Activated T-cell treated with anti-CD3 and anti-CD28 coated beads for 24 hours (primary cell): ENCODE measurements around the gene ESCO1.
"Not testable (repeated sequence)": the region's sequence is repeated elsewhere in the genome, so short reads cannot be mapped to it uniquely, and the experiment has no call there.

Experiments
- DNase-seq: peaks from one replicate; pipeline ENCODE4 v3.0.0-alpha.2; 2020; ENCODE audit warnings: low read depth

The ESCO1 gene

GRCh38 chr18:21593540-21594257 is 6.8 kb downstream of the ESCO1 start:
- no peak for DNase-seq

GRCh38 chr18:21592361-21592760 is 8.1 kb downstream of the ESCO1 start:
- DNase-seq, result not testable (repeated sequence)

- DNase-seq, result no peak
Measured at GRCh38 chr18:21584391-21584790, 16.1 kb downstream of the ESCO1 start.

GRCh38 chr18:21575656-21576055 is 24.8 kb downstream of the ESCO1 start:
- no peak for DNase-seq

- DNase-seq, result no peak
Measured at GRCh38 chr18:21571772-21572171, 28.7 kb downstream of the ESCO1 start.

- no peak for DNase-seq
Measured at GRCh38 chr18:21559195-21559594, 41.3 kb downstream of the ESCO1 start.

- no peak for DNase-seq
Measured at GRCh38 chr18:21557607-21558253, 42.8 kb downstream of the ESCO1 start.

- DNase-seq, result no peak
Measured at GRCh38 chr18:21550510-21550970, 50.0 kb downstream of the ESCO1 start.

- no peak for DNase-seq
Measured at GRCh38 chr18:21548647-21549046, 51.9 kb downstream of the ESCO1 start.

- DNase-seq, result no peak
Measured at GRCh38 chr18:21546423-21546822, 54.1 kb downstream of the ESCO1 start.

- DNase-seq, result no peak
Measured at GRCh38 chr18:21538230-21538629, 62.3 kb downstream of the ESCO1 start.

GRCh38 chr18:21534327-21534726 is 66.2 kb downstream of the ESCO1 start:
- DNase-seq, result no peak

- no peak for DNase-seq
Measured at GRCh38 chr18:21526463-21526862, 74.0 kb downstream of the ESCO1 start.

GRCh38 chr18:21525916-21526315 is 74.6 kb downstream of the ESCO1 start:
- DNase-seq, result no peak

GRCh38 chr18:21522530-21522929 is 78.0 kb downstream of the ESCO1 start:
- DNase-seq, result no peak

- no peak for DNase-seq
Measured at GRCh38 chr18:21513741-21514140, 86.8 kb downstream of the ESCO1 start.

- no peak for DNase-seq
Measured at GRCh38 chr18:21513292-21513691, 87.2 kb downstream of the ESCO1 start.

- DNase-seq, result no peak
Measured at GRCh38 chr18:21509062-21509461, 91.4 kb downstream of the ESCO1 start.

- no peak for DNase-seq
Measured at GRCh38 chr18:21507913-21508701, 92.4 kb downstream of the ESCO1 start.

GRCh38 chr18:21502661-21503060 is 97.8 kb downstream of the ESCO1 start:
- DNase-seq, result no peak

- no peak for DNase-seq
Measured at GRCh38 chr18:21499997-21500396, 100.5 kb downstream of the ESCO1 start.

GRCh38 chr18:21496277-21496835 is 104.1 kb downstream of the ESCO1 start:
- no peak for DNase-seq

- DNase-seq, result no peak
Measured at GRCh38 chr18:21490748-21491147, 109.8 kb downstream of the ESCO1 start.
